ENCODE results near the gene CAND2. TPM values are rescaled to one million over a fixed set of nuclear protein-coding genes. Genes with fewer than 3 reads are reported as not detected.

Gene CAND2
- total RNA-seq, 4 donors from 2014 or later = 1.0 to 1.4 (median 1.3) TPM

DNA sequence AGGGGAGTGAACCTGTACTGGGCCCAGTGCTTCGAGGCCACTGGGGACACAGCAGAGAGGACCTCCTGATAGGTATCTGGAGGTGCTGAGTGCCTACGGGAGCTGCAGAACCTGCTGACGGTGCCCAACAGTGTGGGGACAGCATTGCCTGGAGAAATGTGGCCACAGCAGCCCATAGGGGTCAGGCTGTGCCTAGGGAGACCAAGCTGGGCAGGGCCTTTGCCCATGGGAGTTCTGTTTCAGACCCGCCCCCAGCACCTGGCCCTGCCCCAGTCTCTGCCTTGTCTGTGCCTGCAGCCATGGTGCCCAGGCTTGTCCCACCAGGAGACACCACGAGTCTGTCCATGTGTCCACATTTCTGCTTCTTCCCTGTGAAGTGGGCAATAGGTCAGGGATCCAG, 60.1 kb downstream of the CAND2 start:
- no peak for DNase-seq (ENCODE audit: low spot score in 2 of 2)
- Histone ChIP-seq H3K27ac (no peak overlapping the region), H3K9me3 (no peaks in the 10 kb centered on the region), H3K36me3 (no peaks in the 10 kb centered on the region), H3K27me3 (no peaks in the 10 kb centered on the region), H3K4me1 (no peaks in the 10 kb centered on the region), H3K4me3 (no peak overlapping the region)
- TF ChIP-seq, protein P1, sequence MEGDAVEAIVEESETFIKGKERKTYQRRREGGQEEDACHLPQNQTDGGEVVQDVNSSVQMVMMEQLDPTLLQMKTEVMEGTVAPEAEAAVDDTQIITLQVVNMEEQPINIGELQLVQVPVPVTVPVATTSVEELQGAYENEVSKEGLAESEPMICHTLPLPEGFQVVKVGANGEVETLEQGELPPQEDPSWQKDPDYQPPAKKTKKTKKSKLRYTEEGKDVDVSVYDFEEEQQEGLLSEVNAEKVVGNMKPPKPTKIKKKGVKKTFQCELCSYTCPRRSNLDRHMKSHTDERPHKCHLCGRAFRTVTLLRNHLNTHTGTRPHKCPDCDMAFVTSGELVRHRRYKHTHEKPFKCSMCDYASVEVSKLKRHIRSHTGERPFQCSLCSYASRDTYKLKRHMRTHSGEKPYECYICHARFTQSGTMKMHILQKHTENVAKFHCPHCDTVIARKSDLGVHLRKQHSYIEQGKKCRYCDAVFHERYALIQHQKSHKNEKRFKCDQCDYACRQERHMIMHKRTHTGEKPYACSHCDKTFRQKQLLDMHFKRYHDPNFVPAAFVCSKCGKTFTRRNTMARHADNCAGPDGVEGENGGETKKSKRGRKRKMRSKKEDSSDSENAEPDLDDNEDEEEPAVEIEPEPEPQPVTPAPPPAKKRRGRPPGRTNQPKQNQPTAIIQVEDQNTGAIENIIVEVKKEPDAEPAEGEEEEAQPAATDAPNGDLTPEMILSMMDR (IDR thresholded peaks at IDR 0.05) = no peak
- TF ChIP-seq POLR2A (IDR thresholded peaks at IDR 0.05) = no peak
- no peak for TF ChIP-seq EP300 (IDR thresholded peaks at IDR 0.05)
- TF ChIP-seq POLR2AphosphoS5 (IDR thresholded peaks at IDR 0.05) = no peak
- 89% methylated on average over 4 of the region's 5 CpGs for WGBS

DNA sequence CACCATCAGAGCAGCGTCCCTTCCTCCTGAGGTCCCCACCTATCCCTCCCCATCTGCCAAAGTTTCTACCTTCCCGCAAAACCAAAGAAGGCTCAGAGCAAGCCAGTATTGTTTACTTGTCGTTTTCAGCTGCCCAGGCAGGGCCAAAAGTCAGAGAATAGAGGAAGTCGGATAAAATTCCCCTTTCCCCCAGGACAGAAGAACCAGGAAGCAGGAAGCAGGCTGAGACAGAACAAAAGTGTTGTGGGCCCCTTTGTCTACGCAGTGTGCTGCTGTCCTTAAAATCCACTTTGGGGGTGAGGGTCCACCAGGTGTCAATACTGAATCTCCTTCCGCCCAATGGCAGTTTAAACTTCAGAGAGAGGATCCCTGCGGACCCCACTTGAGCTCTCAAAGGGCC, 63.4 kb downstream of the CAND2 start:
- no peak for DNase-seq (ENCODE audit: low spot score in 2 of 2)
- Histone ChIP-seq H3K4me3 (no peak overlapping the region), H3K27me3 (no peaks in the 10 kb centered on the region), H3K4me1 (no peaks in the 10 kb centered on the region), H3K9me3 (no peaks in the 10 kb centered on the region), H3K36me3 (no peaks in the 10 kb centered on the region), H3K27ac (no peak overlapping the region)
- WGBS = 81% methylated on average over 7 of the region's 7 CpGs
- TF ChIP-seq, protein P1 (IDR thresholded peaks at IDR 0.05) = no peak
- TF ChIP-seq POLR2A (IDR thresholded peaks at IDR 0.05) (no peak), EP300 (IDR thresholded peaks at IDR 0.05) (no peak), POLR2AphosphoS5 (IDR thresholded peaks at IDR 0.05) (no peak)

DNA sequence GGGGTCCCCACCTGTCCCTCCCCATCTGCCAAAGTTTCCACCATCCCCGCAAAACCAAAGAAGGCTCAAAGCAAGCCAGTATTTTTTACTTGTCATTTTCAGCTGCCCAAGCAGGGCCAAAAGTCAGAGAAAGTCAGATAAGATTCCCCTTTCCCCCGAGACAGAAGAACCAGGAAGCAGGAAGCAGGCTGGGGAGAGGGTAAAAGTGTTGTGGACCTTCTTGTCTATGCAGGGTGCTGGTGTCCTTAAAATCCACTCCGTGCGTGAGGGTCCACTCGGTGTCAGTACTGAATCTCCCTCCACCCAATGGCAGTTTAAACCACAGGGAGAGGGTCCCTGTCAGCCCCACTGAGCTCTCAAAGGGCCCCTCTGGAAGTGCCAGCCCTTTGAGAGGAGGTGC, 65.1 kb downstream of the CAND2 start:
- DNase-seq (ENCODE audit: low spot score in 2 of 2) = no peak
- Histone ChIP-seq H3K27me3 (no peaks in the 10 kb centered on the region), H3K36me3 (no peaks in the 10 kb centered on the region), H3K9me3 (peaks cover 4% of the 10 kb centered on the region), H3K4me3 (no peak overlapping the region), H3K4me1 (no peaks in the 10 kb centered on the region), H3K27ac (no peak overlapping the region)
- 83% methylated on average over 2 of the region's 5 CpGs for WGBS
- TF ChIP-seq, protein P1 (IDR thresholded peaks at IDR 0.05) = no peak
- TF ChIP-seq EP300 (IDR thresholded peaks at IDR 0.05) (no peak), POLR2A (IDR thresholded peaks at IDR 0.05) (no peak), POLR2AphosphoS5 (IDR thresholded peaks at IDR 0.05) (no peak)

DNA sequence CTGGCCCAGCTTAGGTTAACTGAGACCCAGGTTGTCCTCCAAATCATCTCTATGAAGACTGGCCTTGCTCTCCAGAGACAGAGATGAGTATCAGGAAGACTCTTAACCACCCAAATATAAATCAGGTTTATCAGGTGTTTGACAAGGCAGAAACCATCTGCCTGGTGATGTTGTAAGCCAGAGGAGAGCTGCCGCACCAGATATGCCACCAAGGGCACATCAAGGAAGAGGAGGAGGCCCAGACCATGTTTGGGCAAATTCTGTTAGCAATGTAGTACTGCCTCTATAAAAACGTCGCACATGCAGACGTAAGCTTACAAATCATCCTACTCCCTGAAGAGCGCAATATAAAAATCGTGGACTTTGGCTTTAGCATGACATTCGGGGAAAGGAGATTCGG, 65.9 kb downstream of the CAND2 start:
- no peak overlapping the region for H3K27ac ChIP-seq
- TF ChIP-seq POLR2AphosphoS5 (IDR thresholded peaks at IDR 0.05) = no peak
- TF ChIP-seq, protein P1 (IDR thresholded peaks at IDR 0.05) = no peak
- no peak for TF ChIP-seq POLR2A (IDR thresholded peaks at IDR 0.05)
- TF ChIP-seq EP300 (IDR thresholded peaks at IDR 0.05) = no peak
- H3K36me3 ChIP-seq = no peaks in the 10 kb centered on the region
- no peaks in the 10 kb centered on the region for H3K27me3 ChIP-seq
- no peak overlapping the region for H3K4me3 ChIP-seq
- WGBS = 92% methylated on average over 8 of the region's 8 CpGs
- DNase-seq (ENCODE audit: low spot score in 2 of 2) = no peak
- H3K9me3 ChIP-seq = peaks cover 4% of the 10 kb centered on the region
- H3K4me1 ChIP-seq = no peaks in the 10 kb centered on the region

DNA sequence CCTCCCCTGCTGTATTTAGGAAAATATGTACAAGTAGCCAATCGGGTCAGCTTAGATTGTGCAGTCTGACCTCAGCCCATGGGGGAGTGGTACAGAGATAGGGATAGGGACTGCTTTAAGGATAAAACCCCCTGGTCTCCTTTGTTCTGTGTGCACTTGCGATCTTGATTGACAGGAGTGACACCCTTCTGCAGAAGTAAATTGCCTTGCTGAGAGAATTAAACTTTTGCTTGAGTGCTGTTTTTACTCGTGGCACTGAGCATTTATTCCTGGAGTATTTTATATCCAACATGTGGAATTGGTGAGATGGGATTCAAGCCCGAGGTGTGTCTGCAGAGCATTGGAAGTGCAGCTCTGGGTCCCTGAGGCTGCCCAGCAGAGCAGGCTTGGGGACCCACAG, 68.8 kb downstream of the CAND2 start:
- H3K9me3 ChIP-seq = peaks cover 4% of the 10 kb centered on the region
- H3K27ac ChIP-seq = no peak overlapping the region
- WGBS = 93% methylated on average over 4 of the region's 4 CpGs
- H3K27me3 ChIP-seq = peaks cover 7% of the 10 kb centered on the region
- no peak for TF ChIP-seq POLR2A (IDR thresholded peaks at IDR 0.05)
- no peak for TF ChIP-seq POLR2AphosphoS5 (IDR thresholded peaks at IDR 0.05)
- TF ChIP-seq EP300 (IDR thresholded peaks at IDR 0.05) = no peak
- TF ChIP-seq, protein P1 (IDR thresholded peaks at IDR 0.05) = no peak
- peaks cover 11% of the 10 kb centered on the region for H3K4me1 ChIP-seq
- DNase-seq (ENCODE audit: low spot score in 2 of 2) = no peak
- no peaks in the 10 kb centered on the region for H3K36me3 ChIP-seq
- no peak overlapping the region for H3K4me3 ChIP-seq
